T-helper 2 cell (primary cell): ENCODE measurements around the gene ATL1.
"Not testable (repeated sequence)": the region's sequence is repeated elsewhere in the genome, so short reads cannot be mapped to it uniquely, and the experiment has no call there.

Experiments used
- DNase-seq, 5 experiments: peaks; one replicate each; pipeline versions ENCODE4 v3.0.0 to v3.0.0-alpha.2; 2012 to 2022

The ATL1 gene

DNA sequence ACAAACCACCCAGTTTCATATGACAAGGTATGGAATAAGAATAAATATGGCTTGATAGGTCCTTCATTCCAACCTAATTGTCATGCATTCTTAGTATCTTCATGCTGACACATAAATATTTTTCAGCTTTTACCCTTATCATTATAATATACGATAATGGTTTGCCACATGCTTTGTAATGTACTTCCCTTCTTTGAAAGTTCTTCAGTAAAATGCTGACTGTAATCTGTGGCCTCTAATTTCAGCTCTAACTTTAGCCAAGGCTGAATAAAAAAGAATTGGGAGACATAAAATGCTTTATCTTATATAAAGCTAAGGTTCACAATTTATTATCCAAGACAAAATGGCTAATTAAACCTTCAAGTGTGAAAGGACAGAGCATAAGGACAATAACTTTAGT is 24.9 kb upstream of the ATL1 start:
- DNase-seq, result no peak

DNA sequence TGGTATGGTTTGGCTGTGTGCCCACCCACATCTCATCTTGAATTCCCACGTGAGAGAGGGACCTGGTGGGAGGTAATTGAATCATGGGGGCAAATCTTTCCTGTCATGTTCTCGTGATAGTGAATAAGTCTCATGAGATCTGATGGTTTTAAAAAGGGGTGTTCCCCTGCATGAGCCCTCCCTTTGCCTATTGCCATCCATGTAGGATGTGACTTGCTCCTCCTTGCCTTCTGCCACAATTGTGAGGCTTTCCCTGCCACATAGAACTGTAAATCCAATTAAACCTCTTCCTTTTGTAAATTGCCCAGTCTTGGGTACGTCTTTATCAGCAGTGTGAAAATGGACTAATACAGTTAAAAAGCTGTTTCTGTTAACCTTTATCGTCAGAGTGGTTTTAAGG is 21.9 kb upstream of the ATL1 start:
- DNase-seq, result not testable (repeated sequence)

GRCh38 chr14:50539051-50539450 is 20.9 kb upstream of the ATL1 start:
- DNase-seq, result no peak

DNA sequence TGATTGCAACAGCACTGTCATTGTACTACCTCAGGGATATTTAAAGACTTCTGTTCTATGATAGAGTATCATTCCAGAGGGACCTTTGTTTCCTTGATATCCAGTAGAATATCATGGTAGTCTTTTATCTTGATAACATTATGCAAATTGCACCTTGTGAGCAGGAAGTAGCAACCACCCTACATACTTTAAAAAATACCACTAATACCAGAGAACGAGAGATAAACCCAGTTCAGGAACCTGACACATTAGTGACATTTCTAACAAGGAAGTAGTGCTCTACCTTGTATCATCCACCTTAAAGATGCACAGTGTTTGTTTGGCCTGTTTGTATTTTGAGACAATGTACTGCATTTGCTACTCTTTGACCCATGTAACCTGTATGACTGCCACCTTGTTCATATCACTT is 18.8 kb upstream of the ATL1 start:
- DNase-seq, result peak in 1 of 5 experiments; percentile 42

GRCh38 chr14:50542941-50543418 is 17.0 kb upstream of the ATL1 start:
- DNase-seq, result peak in 2 of 5 experiments; percentile 5 to 77

DNA sequence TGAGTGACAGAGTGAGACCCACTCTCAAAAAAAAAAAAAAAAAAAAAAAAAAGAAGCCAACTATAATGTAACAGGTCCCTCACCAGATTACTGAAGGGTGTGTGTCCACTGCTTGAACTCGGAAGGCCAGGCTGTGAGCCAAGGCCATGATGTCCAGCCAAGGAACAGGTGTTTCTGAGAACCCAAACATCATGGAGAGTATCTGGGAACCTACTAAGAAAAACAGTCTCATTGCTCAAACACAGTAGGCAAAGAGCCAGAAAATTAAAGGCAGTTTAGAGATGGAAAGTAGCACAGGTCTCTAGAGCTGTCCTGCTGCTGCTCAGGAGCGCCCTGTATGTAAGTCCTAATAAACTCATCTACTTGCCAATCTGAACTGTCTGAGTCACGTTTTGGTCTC is 15.0 kb upstream of the ATL1 start:
- no peak for DNase-seq

- DNase-seq, result no peak
These were observed 14.3 kb upstream of the ATL1 start for GRCh38 chr14:50545618-50546017.

GRCh38 chr14:50550294-50550693 is 9.7 kb upstream of the ATL1 start:
- no peak for DNase-seq

DNA sequence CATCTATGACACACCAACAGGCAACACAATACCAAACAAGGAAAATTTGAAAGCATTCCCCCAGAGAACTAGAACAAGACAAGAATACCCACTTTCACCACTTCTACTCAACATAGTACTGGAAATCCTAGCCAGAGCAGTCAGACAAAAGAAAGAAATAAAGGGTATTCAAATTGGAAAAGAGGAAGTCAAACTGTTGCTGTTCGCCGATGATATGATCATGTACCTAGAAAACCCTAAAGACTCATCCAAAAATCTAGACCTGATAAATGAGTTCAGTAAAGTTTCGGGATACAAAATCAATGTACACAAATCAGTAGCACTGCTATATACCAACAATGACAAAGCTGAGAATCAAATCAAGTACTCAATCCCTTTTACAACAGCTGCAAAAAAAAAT is 8.1 kb upstream of the ATL1 start:
- no peak for DNase-seq

DNA sequence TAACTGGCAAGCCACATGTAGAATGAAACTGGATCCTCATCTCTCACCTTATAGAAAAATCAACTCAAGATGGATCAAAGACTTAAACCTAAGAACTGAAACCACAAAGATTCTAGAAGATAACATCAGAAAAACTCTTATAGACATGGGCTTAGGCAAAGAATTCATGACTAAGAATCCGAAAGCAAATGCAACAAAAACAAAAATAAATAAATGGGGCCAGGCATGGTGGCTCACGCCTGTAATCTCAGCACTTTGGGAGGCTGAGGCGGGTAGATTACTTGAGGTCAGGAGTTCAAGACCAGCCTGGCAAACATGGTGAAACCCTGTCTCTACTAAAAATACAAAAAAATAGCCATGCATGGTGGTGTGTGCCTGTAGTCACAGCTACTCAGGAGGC is 7.1 kb upstream of the ATL1 start:
- DNase-seq, result peak in 1 of 5 experiments; percentile 69

GRCh38 chr14:50560931-50561285 is 963 bp downstream of the ATL1 start:
- peak in 4 of 5 experiments; percentile 7 to 43 (median 20) for DNase-seq

- no peak for DNase-seq
These were observed 2.9 kb downstream of the ATL1 start for GRCh38 chr14:50562841-50563240.

- no peak for DNase-seq
These were observed 9.8 kb downstream of the ATL1 start for GRCh38 chr14:50569714-50570274.

DNA sequence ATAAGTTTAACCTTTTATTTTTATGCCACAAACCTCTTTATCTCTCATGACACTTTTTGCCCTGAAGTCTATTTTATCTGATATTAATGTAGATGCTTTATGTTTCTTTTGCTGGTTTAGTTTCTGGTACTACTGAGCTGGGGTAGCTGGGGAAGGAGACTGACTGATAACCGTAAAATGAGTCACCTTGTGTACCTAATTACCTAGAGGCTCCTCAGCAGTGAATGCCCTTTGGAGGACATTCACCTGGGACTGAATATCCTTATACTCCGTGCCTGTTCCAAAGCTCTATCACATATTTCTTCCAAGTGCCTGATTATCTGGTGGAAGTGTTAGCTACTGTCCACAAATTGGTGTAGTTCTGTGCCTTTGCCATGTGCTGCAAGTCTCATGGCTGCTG is 13.9 kb downstream of the ATL1 start:
- DNase-seq, result no peak

DNA sequence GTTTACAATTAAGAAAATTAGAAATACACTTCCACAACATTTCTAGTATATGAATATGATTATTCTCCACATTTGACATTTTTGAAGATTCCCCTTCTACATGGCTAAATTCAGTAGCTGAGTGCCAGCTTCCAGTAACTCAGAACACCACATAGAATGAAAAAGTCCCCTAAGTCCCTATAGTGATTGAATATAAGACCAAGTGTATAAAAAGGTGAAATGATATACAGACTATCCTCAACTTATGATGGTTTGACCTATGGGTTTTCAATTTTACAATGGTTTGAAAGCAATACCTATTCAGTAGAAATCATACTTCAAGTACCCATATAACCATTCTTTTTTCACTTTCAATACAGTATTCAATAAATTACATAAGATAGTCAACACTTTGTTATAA is 15.8 kb downstream of the ATL1 start:
- DNase-seq, result no peak

DNA sequence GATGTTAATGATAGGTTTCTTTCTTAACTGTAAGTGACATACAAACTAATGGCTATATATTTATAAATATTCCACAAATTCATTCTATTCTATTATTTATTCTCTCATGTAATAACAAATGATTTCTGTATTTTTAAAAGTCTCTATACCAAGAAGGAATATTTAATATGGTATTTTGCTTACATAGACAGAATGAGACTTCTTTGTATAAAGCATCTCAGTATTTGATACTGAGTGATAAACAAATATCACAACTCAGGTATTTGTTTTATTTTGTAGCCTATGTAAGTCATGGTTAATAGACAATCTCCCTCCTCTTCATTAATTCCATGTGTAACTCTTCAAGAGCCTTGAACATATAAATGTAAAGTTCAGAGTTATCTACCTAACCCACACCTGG is 18.0 kb downstream of the ATL1 start:
- DNase-seq, result no peak

DNA sequence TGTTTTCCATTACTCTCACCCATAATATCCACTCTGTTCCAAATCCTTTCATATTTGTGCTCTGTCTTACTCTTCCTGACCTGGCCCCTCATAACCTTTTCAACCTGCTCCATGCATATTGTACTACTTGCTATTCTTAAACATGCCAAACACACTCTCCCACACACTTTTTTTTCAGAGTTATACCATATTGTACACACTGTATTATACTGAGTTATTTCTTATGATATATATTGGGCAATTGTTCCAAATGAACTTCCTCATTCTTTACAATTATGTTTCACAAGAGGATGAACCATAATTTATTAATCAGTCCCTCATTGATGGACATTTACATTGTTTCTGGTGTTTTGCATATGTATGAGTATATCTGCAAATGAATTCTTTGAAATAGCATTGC is 18.5 kb downstream of the ATL1 start:
- DNase-seq, result no peak

DNA sequence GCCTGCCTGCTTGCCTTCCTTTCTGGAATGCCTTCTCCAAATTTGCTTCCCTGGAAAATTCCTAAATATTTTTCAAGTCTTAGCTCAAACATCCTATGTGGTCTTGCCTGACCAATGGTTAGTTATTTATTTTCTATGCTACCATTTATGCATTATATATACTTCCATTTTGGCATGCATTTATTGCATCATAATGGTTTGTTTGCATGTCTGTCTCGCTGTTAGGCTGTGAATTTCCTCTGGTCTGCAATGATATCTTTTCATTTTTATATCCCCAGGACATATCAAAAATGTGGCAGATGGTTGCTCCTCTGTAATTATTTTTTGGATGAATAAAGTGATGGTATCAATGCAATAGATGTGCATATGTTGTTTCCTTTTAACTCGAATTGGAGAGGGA is 30.5 kb downstream of the ATL1 start:
- DNase-seq, result no peak

DNA sequence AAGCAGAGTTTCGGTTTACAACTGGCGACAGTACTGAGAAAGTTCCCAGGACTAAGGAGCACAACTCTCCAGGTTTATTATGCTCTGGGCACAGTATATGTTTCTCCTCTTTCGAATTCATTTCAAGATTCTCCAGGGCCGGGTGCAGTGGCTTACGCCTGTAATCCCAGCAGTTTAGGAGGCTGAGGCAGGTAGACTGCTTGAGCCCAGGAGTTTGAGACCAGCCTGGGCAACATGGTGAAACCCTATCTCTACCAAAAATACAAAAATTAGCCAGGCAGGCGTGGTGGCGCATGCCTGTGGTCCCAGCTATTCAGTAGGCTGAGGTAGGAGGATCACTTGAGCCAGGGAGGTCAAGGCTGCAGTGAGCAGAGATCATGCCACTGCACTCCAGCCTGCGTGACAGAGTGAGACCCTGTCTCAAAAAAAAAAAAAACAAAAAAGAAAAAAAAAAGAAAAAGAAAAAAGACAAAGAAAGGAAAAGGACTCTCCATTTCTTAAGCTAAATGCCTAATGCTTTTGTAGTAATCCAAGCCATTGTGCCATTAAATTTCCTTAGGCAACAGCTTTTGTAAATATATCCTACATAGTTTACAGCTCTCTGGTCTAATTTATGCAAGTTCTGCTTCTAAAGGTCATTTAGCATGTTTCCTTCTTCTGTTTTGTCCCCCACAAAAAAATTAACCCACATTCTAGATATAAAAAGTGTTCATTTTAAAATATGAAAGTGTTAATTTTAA is 34.8 kb downstream of the ATL1 start:
- DNase-seq, result no peak

GRCh38 chr14:50598765-50599164 is 38.8 kb downstream of the ATL1 start:
- no peak for DNase-seq

DNA sequence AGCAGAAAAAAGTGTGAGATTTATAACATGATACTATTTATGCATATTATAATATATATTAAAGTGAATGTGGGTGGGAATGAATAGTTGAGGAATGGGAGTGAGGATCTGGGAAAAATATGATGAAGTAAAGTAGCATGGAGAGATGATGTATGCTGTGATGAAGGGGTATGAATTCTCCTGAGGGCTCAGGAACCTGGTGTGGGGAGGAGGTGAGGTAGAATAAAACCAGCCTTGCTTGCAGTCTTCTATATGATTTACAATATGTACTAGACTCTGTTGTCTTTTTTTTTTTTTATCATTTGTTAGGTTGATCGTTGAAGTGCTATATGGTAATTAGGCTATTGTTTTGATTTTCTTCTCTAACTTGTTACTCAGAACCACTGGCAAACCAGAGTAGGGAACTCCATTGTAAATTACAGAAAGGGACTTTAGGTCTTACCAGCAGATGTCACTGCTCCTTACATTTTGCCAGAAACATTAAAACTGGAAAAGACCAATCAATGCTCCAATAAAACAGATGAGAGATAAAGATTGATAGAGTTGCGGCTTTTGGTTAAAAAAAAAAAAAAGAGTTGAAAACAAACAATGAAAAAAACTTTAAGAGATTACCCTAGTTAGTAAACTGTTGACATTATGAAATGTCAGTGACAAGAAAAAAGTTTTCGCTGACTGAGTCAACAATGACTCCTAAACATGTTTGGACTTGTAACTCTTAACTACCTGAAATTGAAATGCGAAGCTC is 39.9 kb downstream of the ATL1 start:
- peak in 1 of 5 experiments; percentile 49 for DNase-seq

DNA sequence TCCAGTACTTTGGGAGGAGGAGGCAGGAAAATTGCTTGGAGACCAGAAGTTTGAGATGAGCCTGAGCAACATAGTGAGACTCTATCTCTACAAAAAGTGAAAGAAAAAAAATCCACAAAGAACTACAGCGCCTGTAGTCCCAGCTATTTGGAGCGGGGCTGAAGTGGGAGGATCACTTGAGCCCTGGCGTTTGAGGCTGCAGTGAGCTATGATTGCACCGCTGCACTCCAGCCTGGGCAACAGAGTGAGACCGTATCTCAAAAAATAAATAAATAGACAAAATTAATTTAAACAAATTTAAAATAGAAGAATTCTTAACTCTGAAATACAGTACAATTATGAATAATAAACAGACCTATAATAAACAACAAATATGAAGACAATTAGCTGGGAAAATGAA is 40.9 kb downstream of the ATL1 start:
- DNase-seq, result no peak

GRCh38 chr14:50601394-50601793 is 41.4 kb downstream of the ATL1 start:
- no peak for DNase-seq

DNA sequence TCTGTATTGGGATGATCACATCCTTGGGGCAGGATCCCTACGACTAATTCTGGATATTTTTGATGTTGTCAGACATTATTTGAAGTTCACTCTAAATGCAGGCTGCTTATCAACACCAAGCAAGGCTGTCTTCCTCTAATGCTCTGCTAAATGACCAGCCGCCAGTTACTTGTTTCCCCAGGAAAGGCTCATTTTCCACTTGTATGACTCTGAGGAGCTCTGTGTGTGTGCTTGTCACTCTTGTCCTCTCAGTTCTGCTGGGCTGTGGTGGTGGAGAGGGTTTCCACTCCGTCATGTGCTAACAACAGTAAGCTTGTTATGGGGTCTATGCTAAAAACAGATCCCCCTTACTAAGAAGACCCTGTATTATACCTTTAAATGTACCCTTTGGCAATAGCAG is 42.1 kb downstream of the ATL1 start:
- DNase-seq, result no peak
